Vagina (tissue), 2 donors: ENCODE results near the gene VPS50. TPM values are rescaled to one million over a fixed set of nuclear protein-coding genes. Genes with fewer than 3 reads are reported as not detected.

Experiments used
- DNase-seq, 2 donors: peaks; one replicate each; pipeline ENCODE4 v3.0.0-alpha.2; 2017; ENCODE audit errors: extremely low spot score in 2 of 2
- H3K27ac ChIP-seq: fragments of 200-600 bp; sonication (generic); one replicate; pipeline ENCODE4 v1.5.1; 2019
- H3K27me3 ChIP-seq: fragments of 200-600 bp; sonication (generic); one replicate; pipeline ENCODE4 v1.5.1; 2019
- H3K36me3 ChIP-seq, 2 donors: fragments of 200-600 bp; sonication (generic); one replicate each; pipeline ENCODE4 v1.5.1; 2017 to 2019
- H3K4me1 ChIP-seq: fragments of 200-600 bp; sonication (generic); one replicate; pipeline ENCODE4 v1.5.1; 2019
- H3K4me3 ChIP-seq, 2 donors: fragments of 200-600 bp; sonication (generic); 1 replicate in 1 of 2; 2 replicates in 1 of 2; pipeline ENCODE4 v1.5.1; 2016 to 2019
- H3K9me3 ChIP-seq: fragments of 200-600 bp; sonication (generic); one replicate; pipeline ENCODE4 v1.5.1; 2019
- POLR2A ChIP-seq, 2 donors: fragments of 450-650 bp; IDR thresholded peaks; one replicate each; pipeline ENCODE4 v1.6.1; 2017; ENCODE audit warnings: antibody characterized with exemption in 2 of 2, mild to moderate bottlenecking in 2 of 2, moderate library complexity in 2 of 2
- POLR2AphosphoS5 ChIP-seq, 2 donors: sonication (generic); formaldehyde crosslinking; IDR thresholded peaks; one replicate each; pipeline ENCODE4 v1.9.0; 2017; ENCODE audit warnings: antibody characterized with exemption in 2 of 2, mild to moderate bottlenecking in 2 of 2, low read depth in 1 of 2; ENCODE audit not compliant: insufficient read depth in 1 of 2
- intact Hi-C: fragments of 100-400 bp; cut with DNase I; formaldehyde crosslinking; loops from one replicate; pipeline ENCODE4 v1.15.1; 2023
- total RNA-seq: library from RNA; depleted of rRNA; stranded (reverse); fragments of >200 nt; gene quantifications from one replicate; pipeline ENCODE4 v1.2.3, GENCODE V29; 2016
- TF ChIP-seq, protein P1 (sequence below), 3 experiments: fragments of 450-650 bp in 2 of 3; fragments of 200-600 bp in 1 of 3; sonication (generic) in 1 of 3; IDR thresholded peaks; one replicate each; pipeline ENCODE4 v1.5.1; 2017 to 2019; ENCODE audit warnings: antibody characterized with exemption in 3 of 3, mild to moderate bottlenecking in 2 of 3, moderate library complexity in 2 of 3

VPS50 gene
- total RNA-seq, 1 donor from 2014 or later, result 13.0 TPM

DNA sequence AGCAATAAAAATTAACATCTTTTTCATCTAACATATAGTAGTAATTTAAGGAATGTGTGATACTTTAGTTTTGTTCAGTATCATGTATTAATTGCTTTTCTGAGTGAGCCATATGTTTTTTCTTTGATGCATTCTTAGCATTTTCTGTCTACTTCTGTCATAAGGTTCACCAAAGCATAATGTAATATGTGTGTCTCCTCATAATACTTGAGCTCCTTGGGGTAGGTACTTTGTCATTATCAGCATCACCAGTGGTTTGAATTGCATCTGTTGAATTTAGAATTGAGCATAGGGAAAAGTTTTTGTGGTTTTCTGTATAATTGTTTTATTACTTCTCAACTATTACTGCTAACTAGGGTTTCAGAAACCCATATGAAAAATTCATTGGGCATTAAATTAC is 26.5 kb downstream of the VPS50 start:
- intact Hi-C loops, result loop anchor here (10.0 kb wide), 1 partner anchor 576 kb away; no protein-coding TSS in a partner anchor
- DNase-seq, result no peak
- no peak overlapping the region for H3K4me3 ChIP-seq
- no peak overlapping the region for H3K27ac ChIP-seq
- TF ChIP-seq POLR2A (IDR thresholded peaks at IDR 0.05) (no peak), POLR2AphosphoS5 (IDR thresholded peaks at IDR 0.05; ENCODE audit: insufficient read depth in 1 of 2, low read depth in 1 of 2) (no peak)
- TF ChIP-seq, protein P1, sequence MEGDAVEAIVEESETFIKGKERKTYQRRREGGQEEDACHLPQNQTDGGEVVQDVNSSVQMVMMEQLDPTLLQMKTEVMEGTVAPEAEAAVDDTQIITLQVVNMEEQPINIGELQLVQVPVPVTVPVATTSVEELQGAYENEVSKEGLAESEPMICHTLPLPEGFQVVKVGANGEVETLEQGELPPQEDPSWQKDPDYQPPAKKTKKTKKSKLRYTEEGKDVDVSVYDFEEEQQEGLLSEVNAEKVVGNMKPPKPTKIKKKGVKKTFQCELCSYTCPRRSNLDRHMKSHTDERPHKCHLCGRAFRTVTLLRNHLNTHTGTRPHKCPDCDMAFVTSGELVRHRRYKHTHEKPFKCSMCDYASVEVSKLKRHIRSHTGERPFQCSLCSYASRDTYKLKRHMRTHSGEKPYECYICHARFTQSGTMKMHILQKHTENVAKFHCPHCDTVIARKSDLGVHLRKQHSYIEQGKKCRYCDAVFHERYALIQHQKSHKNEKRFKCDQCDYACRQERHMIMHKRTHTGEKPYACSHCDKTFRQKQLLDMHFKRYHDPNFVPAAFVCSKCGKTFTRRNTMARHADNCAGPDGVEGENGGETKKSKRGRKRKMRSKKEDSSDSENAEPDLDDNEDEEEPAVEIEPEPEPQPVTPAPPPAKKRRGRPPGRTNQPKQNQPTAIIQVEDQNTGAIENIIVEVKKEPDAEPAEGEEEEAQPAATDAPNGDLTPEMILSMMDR (IDR thresholded peaks at IDR 0.05), result no peak
- H3K4me1 ChIP-seq, result no peaks in the 10 kb centered on the region
- H3K9me3 ChIP-seq, result no peaks in the 10 kb centered on the region
- H3K36me3 ChIP-seq, result peaks cover 0 to 18% of the 10 kb centered on the region in 2 donors
- no peaks in the 10 kb centered on the region for H3K27me3 ChIP-seq

DNA sequence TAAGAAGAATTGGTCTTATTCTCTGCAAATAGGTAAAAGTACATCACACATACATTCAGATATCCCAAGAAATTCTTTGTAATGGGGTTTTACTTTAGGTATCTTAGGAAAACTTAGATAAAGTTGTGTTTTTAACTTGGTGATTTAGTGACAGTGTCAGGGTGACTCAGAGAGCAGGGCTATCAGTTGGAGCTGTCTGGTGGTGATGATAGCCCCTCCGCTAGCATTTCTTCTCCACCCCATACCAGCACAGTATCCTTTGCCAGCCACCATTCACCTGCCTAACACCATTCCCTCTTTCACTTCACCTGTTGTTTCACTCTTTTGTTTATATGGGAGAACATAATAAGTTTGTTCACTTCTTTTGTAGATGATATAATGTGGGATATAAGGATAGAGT is 30.4 kb downstream of the VPS50 start:
- no peaks in the 10 kb centered on the region for H3K4me1 ChIP-seq
- DNase-seq, result no peak
- H3K9me3 ChIP-seq, result no peaks in the 10 kb centered on the region
- no peak overlapping the region for H3K4me3 ChIP-seq
- TF ChIP-seq, protein P1 (IDR thresholded peaks at IDR 0.05), result no peak
- TF ChIP-seq POLR2AphosphoS5 (IDR thresholded peaks at IDR 0.05; ENCODE audit: insufficient read depth in 1 of 2, low read depth in 1 of 2) (no peak), POLR2A (IDR thresholded peaks at IDR 0.05) (no peak)
- intact Hi-C loops, result no loop called here
- no peak overlapping the region for H3K27ac ChIP-seq
- H3K36me3 ChIP-seq, result peaks cover 0 to 18% of the 10 kb centered on the region in 2 donors
- no peaks in the 10 kb centered on the region for H3K27me3 ChIP-seq

DNA sequence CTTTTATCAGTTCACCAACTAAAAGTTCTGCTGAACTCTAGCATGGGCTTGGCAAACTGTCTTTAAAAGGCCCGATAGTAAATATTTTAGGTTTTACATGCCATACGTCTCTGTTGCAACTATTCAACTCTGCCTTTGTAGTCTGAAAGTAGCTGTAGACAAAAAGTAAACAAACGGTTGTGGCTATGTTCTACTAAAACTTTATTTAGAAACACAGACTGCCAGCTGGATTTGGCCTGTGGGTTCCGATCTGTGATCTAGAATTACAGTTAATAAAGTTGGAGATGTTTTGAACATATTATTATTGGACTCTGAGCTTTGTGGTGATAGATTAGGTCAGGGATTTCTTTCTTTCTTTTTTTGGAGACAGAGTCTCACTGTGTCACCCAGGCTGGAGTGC is 33.1 kb downstream of the VPS50 start:
- Histone ChIP-seq H3K27ac (no peak overlapping the region), H3K9me3 (no peaks in the 10 kb centered on the region), H3K4me3 (no peak overlapping the region), H3K36me3 (no peaks in the 10 kb centered on the region), H3K27me3 (no peaks in the 10 kb centered on the region), H3K4me1 (no peaks in the 10 kb centered on the region)
- DNase-seq, result no peak
- intact Hi-C loops, result no loop called here
- TF ChIP-seq POLR2A (IDR thresholded peaks at IDR 0.05), result no peak
- TF ChIP-seq POLR2AphosphoS5 (IDR thresholded peaks at IDR 0.05; ENCODE audit: insufficient read depth in 1 of 2, low read depth in 1 of 2), result no peak

DNA sequence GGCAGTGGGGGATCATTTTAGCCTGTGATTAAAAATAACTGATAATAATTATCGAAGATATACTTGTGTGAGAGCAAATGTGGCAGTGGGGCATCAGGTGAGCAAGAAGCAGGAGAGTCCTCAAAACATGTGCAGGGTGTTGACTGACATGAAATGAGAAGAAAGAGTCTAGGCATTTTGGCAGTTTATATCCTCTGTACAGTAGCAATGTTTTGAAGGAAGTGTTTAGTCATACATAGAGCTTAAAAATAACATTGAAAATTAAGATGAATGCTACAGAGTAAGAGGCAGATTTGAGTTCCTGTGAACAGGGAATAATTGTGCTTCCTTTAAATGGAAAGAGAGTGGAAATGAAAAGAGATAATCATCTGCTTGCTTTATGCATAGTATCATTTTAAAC is 47.4 kb downstream of the VPS50 start:
- Histone ChIP-seq H3K27me3 (no peaks in the 10 kb centered on the region), H3K27ac (no peak overlapping the region), H3K4me1 (no peaks in the 10 kb centered on the region), H3K4me3 (no peak overlapping the region), H3K36me3 (peaks cover 0 to 12% of the 10 kb centered on the region in 2 donors), H3K9me3 (no peaks in the 10 kb centered on the region)
- intact Hi-C loops, result no loop called here
- no peak for DNase-seq
- TF ChIP-seq, protein P1 (IDR thresholded peaks at IDR 0.05), result no peak
- TF ChIP-seq POLR2A (IDR thresholded peaks at IDR 0.05) (no peak), POLR2AphosphoS5 (IDR thresholded peaks at IDR 0.05; ENCODE audit: insufficient read depth in 1 of 2, low read depth in 1 of 2) (no peak)

DNA sequence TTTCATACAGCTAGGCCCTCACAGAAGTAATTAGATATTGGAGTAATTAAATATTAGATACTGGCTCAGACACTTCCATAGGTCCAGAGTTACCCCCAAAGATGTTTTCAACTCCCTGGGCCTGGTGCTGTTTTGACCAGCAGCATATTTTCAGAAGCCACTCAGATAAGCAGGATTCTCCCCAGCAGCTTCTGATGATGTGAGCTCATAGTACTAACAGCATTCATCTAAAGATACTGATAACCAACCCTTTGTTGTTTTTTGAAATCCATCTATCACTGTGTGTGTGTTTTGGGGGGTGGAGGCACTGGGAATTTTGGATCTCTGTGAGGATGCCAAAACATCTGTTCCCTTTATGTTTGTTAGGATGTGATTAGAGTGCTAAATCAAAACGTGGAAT is 52.7 kb downstream of the VPS50 start:
- DNase-seq, result no peak
- intact Hi-C loops, result no loop called here
- Histone ChIP-seq H3K27me3 (no peaks in the 10 kb centered on the region), H3K9me3 (no peaks in the 10 kb centered on the region), H3K27ac (no peak overlapping the region), H3K4me3 (no peak overlapping the region), H3K36me3 (no peaks in the 10 kb centered on the region), H3K4me1 (no peaks in the 10 kb centered on the region)
- TF ChIP-seq POLR2AphosphoS5 (IDR thresholded peaks at IDR 0.05; ENCODE audit: insufficient read depth in 1 of 2, low read depth in 1 of 2) (no peak), POLR2A (IDR thresholded peaks at IDR 0.05) (no peak)
- TF ChIP-seq, protein P1 (IDR thresholded peaks at IDR 0.05), result no peak
